GM18861 (cell line): ENCODE data around the gene MIA.
"Not testable (repeated sequence)": the region's sequence is repeated elsewhere in the genome, so short reads cannot be mapped to it uniquely, and the experiment has no call there.

Experiments
- ATAC-seq: cut with Tn5 transposase; IDR thresholded peaks from one replicate; pipeline ENCODE4 v1.9.1; 2021; ENCODE audit not compliant: unreplicated experiment

MIA gene

GRCh38 chr19:40802300-40803169 is 27.2 kb downstream of the MIA start:
- ATAC-seq, result no peak

- ATAC-seq, result no peak
Observed at GRCh38 chr19:40803170-40803856, 28.0 kb downstream of the MIA start.

- ATAC-seq, result no peak
Observed at GRCh38 chr19:40803857-40804782, 28.8 kb downstream of the MIA start.

DNA sequence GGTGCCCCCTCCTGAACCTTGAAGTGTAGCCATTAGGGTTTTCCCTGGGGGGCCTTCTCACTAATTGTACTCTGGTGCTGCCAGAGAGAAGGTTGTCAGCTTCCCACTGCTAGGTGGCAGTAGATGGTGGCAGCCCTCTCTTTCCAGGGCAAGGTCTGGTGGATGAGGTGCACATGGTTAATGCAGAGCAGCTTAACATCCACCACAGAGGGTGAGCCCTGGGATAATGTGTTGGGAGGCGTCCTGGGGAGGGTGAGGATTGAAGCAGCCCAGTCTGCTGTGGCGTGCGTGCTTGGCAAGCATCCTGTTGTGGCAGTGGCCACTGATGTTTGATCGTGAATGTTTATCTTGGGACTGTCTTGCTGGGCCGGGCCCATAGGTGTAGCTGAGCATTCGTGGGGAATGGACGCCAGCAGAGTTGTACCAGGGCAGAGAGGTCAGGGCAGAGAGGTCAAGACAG is 29.5 kb downstream of the MIA start:
- no peak for ATAC-seq

- no peak for ATAC-seq
Observed at GRCh38 chr19:40805258-40805868, 30.0 kb downstream of the MIA start.

DNA sequence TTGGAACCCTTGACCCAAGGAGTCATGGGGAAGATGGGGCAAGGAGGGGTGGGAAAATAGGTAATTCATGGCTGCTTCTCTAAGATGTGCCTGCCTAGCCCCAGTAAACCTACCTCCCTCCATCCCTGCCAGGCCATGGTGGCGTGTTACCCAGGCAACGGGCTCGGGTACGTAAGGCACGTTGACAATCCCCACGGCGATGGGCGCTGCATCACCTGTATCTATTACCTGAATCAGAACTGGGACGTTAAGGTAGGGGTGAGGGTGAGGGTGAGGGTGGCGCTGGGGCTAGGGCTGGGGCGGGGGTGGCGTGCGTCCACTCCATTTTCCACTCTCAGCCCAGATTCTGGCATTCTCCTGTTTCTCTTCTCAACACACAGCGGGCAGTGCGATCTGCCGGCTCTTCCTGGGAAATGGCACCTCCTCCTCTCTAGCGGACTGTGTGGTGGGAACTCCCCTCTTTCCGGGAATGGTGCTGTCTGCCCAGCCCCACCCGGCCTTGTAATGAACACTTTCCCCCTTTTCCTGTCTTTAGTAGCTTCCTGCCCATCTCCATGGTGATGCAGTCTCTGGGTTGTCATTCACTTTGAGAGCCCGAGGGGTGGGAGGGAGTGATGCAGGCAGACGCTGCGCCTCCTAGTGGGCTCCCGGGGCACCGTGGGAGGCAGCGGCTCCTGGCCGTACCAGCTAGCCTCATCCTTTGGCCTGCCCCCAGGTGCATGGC is 31.3 kb downstream of the MIA start:
- no peak for ATAC-seq

DNA sequence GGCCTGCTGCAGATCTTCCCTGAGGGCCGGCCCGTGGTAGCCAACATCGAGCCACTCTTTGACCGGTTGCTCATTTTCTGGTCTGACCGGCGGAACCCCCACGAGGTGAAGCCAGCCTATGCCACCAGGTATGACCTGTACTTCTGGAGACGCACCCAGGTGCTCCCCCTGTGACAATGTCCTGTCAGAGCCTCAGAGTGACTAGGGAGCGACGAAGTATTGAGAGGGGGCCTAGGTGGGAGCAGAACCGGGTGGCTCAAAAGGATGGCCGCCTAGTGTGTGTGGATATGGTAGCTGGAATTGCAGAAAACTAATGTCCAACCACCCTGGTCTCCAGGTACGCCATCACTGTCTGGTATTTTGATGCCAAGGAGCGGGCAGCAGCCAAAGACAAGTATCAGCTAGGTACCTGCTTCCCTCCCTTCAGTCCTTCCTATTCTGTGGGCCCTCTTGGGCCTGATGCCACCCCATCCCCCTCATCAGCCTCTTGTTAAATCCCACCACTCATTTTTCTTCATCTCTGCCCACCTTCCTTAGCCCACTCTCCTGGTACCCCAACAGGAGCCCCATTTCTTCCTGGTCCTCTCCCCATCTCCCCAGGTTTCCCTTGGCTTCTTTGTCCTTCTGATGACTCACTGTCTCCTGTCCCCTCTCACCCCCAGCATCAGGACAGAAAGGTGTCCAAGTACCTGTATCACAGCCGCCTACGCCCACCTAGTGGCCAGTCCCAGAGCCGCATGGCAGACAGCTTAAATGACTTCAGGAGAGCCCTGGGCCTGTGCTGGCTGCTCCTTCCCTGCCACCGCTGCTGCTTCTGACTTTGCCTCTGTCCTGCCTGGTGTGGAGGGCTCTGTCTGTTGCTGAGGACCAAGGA is 32.1 kb downstream of the MIA start:
- no peak for ATAC-seq

DNA sequence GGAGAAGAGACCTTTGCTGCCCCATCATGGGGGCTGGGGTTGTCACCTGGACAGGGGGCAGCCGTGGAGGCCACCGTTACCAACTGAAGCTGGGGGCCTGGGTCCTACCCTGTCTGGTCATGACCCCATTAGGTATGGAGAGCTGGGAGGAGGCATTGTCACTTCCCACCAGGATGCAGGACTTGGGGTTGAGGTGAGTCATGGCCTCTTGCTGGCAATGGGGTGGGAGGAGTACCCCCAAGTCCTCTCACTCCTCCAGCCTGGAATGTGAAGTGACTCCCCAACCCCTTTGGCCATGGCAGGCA is 32.7 kb downstream of the MIA start:
- no peak for ATAC-seq

GRCh38 chr19:40808497-40808896 is 33.2 kb downstream of the MIA start:
- ATAC-seq, result no peak

DNA sequence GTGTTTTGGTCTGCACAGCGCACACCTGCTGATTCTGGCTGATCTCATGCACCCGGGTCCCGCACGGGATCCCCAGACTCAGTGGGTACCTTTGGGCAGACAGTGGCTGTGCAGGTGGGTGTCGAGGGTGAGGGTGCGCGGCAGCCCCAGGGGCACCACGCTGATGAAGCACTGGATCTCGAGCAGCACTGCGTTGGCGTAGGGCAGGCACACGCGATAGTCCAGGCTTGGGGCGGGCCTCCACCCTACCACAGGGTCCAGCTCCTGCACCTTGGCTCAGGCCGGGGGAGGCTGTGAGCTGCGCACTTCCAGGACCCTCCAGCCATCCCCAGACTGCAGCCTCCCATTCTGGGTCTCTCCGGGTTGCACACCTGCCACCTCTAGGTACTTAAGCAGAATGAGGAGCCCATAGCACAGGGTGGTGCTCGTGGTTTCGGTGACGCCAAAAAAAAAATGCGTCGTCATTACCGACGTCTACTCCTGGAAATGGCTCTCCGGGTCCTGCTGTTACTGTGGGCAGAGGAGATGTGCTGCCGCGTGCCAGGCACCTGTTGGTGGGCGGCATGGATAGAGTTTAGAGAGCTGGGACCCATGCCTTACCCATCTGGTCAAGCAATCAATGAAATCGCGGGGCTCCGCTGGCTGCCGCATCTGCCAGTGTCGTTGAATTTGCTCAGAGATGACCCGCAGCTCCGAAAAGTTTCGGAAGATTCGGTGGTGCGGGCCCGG is 34.2 kb downstream of the MIA start:
- no peak for ATAC-seq

DNA sequence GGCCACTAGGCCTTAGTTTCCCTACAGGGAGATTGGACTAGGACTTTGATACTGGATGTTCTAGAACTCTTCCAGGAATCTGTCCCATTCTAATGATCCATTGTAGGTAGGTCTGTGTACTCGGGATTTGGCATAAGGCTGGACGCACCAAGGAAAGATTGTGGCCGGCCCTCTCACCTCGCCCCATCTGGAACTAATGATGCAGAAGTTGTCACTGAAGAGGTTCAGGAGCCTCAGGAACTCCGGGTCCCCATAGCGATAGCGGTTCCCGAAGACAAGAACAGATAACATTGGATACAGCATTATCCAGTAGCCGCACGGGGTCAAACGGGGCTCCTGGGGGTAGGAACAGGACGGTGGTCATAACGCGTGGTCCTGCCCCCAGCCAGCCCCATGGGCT is 34.8 kb downstream of the MIA start:
- ATAC-seq, result no peak

DNA sequence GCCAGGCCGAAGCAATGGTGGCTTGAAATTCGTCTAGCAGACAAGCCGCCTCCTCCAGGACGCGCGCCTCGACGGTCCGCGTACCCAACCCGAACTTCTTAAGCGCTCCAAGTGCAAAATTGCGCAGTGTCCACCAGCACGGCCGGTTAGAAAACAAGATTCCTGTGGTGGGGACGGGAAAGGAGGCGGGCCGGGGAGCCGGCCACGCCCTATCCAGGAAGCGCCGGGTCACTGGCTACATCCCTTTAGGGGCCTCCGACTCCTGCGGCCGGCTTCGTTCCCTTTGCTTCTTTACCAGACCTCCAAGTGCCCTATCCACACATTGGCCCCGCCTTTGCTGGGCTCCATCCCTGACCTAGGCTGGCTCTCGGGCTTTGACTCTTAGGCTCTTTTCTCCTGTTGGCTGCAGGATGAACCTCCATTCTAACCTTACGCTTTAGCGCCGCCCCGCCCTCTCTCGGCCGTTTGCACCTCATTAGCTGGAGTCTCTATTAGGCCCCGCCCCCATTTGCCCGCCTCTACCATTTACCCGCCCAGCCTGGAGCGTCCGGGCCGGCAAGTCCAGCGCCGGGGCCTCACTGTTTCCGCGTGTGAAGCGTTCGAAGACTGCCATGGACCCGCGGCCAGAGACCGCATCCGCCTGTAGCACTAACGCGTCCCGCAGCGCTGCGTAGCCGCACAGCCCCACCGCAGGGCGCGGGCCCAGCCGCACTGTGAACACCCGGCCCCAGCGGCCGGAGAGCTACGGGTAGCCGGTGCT is 35.5 kb downstream of the MIA start:
- ATAC-seq, result not testable (repeated sequence)

GRCh38 chr19:40811478-40812341 is 36.4 kb downstream of the MIA start:
- ATAC-seq, result no peak

- ATAC-seq, result not testable (repeated sequence)
Observed at GRCh38 chr19:40812571-40812970, 37.2 kb downstream of the MIA start.

DNA sequence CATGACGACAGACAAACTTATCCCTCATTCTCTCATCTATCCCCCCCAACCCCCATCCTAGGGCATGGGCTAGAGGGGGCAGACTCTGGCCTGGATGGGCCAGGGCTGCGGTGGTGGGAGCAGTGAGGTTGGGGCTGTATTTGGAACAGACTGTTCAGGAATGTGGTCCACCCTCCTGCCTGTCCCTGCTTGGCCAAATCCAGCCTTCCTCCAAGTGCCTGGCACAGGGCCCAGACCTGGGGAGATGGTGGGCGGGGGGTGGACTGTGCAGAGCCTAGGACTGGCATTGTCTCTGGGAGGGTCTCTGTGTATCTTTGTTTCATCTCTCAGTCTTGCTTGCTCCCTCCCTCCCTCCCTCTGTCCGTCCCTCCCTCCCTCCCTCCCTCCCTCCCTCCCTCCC is 37.9 kb downstream of the MIA start:
- ATAC-seq, result no peak

DNA sequence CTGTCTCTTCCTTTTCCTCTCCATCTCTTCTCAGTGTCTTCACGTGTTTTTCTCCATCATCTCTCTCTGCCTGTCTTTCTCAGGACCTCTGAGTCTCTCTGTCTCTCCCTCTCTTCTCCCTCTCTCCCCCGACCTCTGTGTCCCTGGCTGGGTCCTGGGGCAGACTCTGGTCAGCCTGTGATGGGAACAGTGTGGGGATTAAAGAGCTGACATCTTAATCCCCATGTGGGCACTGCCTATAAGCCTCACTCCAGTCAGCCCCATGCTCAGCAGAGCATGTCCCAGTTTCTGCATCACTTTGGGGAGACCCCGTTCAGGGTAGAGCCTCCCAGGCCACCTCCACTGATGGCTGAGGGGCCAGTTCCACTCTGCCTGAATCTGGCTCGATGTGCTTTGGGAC is 39.9 kb downstream of the MIA start:
- ATAC-seq, result no peak
